Ishikawa (cell line): ENCODE measurements around the gene CAPRIN2.

Source experiments
- CREB1 ChIP-seq: IDR thresholded peaks from 2 replicates; pipeline ENCODE4 v1.6.1; 2012; ENCODE audit warnings: low read depth
- EP300 ChIP-seq: IDR thresholded peaks from 2 replicates; pipeline ENCODE4 v1.6.1; 2012; ENCODE audit warnings: borderline replicate concordance
- FOXM1 ChIP-seq: IDR thresholded peaks from 2 replicates; pipeline ENCODE4 v1.6.1; 2012; ENCODE audit warnings: low read depth, borderline replicate concordance
- REST ChIP-seq: IDR thresholded peaks from 2 replicates; pipeline ENCODE4 v1.6.1; 2012; ENCODE audit warnings: low read depth, mild to moderate bottlenecking
- TAF1 ChIP-seq: IDR thresholded peaks from 2 replicates; pipeline ENCODE4 v1.6.1; 2012; ENCODE audit warnings: low read depth, mild to moderate bottlenecking

- TF ChIP-seq CREB1 (no peak), REST (no peak), EP300 (no peak), TAF1 (no peak), FOXM1 (no peak)
Measured at GRCh38 chr12:30744321-30744720, 10.4 kb downstream of the CAPRIN2 start.
